Measurements from ENCODE around the gene ROCK2.
A peak's percentile ranks its signal among the peaks of the same experiment; 100 is the strongest.
"Not testable (repeated sequence)": the region's sequence is repeated elsewhere in the genome, so short reads cannot be mapped to it uniquely, and the experiment has no call there.

Gene ROCK2

GRCh38 chr2:11179196-11179595 lies 165.2 kb downstream of the ROCK2 start:
- no peak for DNase-seq (ENCODE audit: low read depth)

- DNase-seq (ENCODE audit: low read depth), result no peak
Observed at GRCh38 chr2:11177871-11178690, 166.4 kb downstream of the ROCK2 start.

- DNase-seq (ENCODE audit: low read depth), result no peak
Observed at GRCh38 chr2:11175293-11175795, 169.1 kb downstream of the ROCK2 start.

GRCh38 chr2:11174222-11174621 lies 170.2 kb downstream of the ROCK2 start:
- DNase-seq (ENCODE audit: low read depth), result no peak

GRCh38 chr2:11169333-11169732 lies 175.1 kb downstream of the ROCK2 start:
- DNase-seq (ENCODE audit: low read depth), result no peak

GRCh38 chr2:11168488-11168887 lies 175.9 kb downstream of the ROCK2 start:
- DNase-seq (ENCODE audit: low read depth), result no peak

GRCh38 chr2:11166476-11166875 lies 178.0 kb downstream of the ROCK2 start:
- DNase-seq (ENCODE audit: low read depth), result no peak

GRCh38 chr2:11165046-11165445 lies 179.4 kb downstream of the ROCK2 start:
- DNase-seq (ENCODE audit: low read depth), result not testable (repeated sequence)

GRCh38 chr2:11163439-11164317 lies 180.8 kb downstream of the ROCK2 start:
- no peak for DNase-seq (ENCODE audit: low read depth)

- no peak for DNase-seq (ENCODE audit: low read depth)
Observed at GRCh38 chr2:11161747-11162146, 182.7 kb downstream of the ROCK2 start.

GRCh38 chr2:11160731-11161455 lies 183.5 kb downstream of the ROCK2 start:
- no peak for DNase-seq (ENCODE audit: low read depth)

GRCh38 chr2:11160256-11160655 lies 184.2 kb downstream of the ROCK2 start:
- DNase-seq (ENCODE audit: low read depth), result no peak

- DNase-seq (ENCODE audit: low read depth), result no peak
Observed at GRCh38 chr2:11159574-11160170, 184.8 kb downstream of the ROCK2 start.

GRCh38 chr2:11158916-11159573 lies 185.4 kb downstream of the ROCK2 start:
- DNase-seq (ENCODE audit: low read depth), result no peak

GRCh38 chr2:11157731-11158130 lies 186.7 kb downstream of the ROCK2 start:
- DNase-seq (ENCODE audit: low read depth), result no peak

GRCh38 chr2:11157296-11157695 lies 187.1 kb downstream of the ROCK2 start:
- no peak for DNase-seq (ENCODE audit: low read depth)

- no peak for DNase-seq (ENCODE audit: low read depth)
Observed at GRCh38 chr2:11156396-11157075, 187.9 kb downstream of the ROCK2 start.

- DNase-seq (ENCODE audit: low read depth), result no peak
Observed at GRCh38 chr2:11155381-11156035, 188.9 kb downstream of the ROCK2 start, which contains the start of gene SLC66A3. Gene SLC66A3 (plus strand): TSS chr2:11155467. CDS start chr2:11155547, 80 bp downstream.

- DNase-seq (ENCODE audit: low read depth), result peak; percentile 98
Observed at GRCh38 chr2:11154923-11155380, 189.5 kb downstream of the ROCK2 start.

All from T follicular helper cell (primary cell).